Omental fat pad (tissue), 4 donors: ENCODE results near the gene RUFY3. TPM values are rescaled to one million over a fixed set of nuclear protein-coding genes. Genes with fewer than 3 reads are reported as not detected.
"Not testable (repeated sequence)": the region's sequence is repeated elsewhere in the genome, so short reads cannot be mapped to it uniquely, and the experiment has no call there.

ENCODE experiments used
- ATAC-seq: fragments of 150-250 bp; one replicate; pipeline ENCODE4 v1.9.1; 2016; ENCODE audit warnings: mild to moderate bottlenecking, moderate library complexity; ENCODE audit not compliant: low FRiP score
- DNase-seq: peaks from one replicate; pipeline ENCODE4 v3.0.0-alpha.2; 2019; ENCODE audit warnings: low spot score
- total RNA-seq, 4 donors: library from RNA; depleted of rRNA; stranded (reverse); fragments of >200 nt; gene quantifications; one replicate each; pipeline ENCODE4 v1.1.0, GENCODE V29; 2016
- TF ChIP-seq, protein P1 (sequence below), 3 donors: fragments of 450-650 bp; IDR thresholded peaks; one replicate each; pipeline ENCODE4 v1.5.1; 2016 to 2017; ENCODE audit warnings: antibody characterized with exemption in 3 of 3, mild to moderate bottlenecking in 3 of 3, moderate library complexity in 2 of 3

The RUFY3 gene
- total RNA-seq, 4 donors from 2014 or later: 34.2 to 92.8 (median 64.0) TPM

DNA sequence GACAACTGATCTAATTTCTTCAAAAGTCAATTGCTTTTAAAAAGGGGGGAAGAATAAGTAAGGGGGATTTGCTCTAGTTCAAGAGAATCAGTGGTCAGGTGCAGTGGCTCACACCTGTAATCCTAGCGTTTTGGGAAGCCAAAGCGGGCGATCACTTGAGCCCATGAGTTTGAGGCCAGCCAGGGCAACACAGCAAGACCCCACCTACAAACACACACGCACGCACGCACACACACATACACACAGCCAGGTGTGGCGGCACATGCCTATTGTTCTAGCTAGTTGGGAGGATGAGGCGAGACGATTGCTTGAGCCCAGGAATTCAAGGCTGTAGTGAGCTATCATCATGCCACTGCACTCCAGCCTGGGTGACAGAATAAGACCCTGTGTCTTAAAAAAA is 108.3 kb downstream of the RUFY3 start:
- TF ChIP-seq, protein P1, sequence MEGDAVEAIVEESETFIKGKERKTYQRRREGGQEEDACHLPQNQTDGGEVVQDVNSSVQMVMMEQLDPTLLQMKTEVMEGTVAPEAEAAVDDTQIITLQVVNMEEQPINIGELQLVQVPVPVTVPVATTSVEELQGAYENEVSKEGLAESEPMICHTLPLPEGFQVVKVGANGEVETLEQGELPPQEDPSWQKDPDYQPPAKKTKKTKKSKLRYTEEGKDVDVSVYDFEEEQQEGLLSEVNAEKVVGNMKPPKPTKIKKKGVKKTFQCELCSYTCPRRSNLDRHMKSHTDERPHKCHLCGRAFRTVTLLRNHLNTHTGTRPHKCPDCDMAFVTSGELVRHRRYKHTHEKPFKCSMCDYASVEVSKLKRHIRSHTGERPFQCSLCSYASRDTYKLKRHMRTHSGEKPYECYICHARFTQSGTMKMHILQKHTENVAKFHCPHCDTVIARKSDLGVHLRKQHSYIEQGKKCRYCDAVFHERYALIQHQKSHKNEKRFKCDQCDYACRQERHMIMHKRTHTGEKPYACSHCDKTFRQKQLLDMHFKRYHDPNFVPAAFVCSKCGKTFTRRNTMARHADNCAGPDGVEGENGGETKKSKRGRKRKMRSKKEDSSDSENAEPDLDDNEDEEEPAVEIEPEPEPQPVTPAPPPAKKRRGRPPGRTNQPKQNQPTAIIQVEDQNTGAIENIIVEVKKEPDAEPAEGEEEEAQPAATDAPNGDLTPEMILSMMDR (IDR thresholded peaks at IDR 0.05): no peak
- DNase-seq (no peak), ATAC-seq (no peak)

DNA sequence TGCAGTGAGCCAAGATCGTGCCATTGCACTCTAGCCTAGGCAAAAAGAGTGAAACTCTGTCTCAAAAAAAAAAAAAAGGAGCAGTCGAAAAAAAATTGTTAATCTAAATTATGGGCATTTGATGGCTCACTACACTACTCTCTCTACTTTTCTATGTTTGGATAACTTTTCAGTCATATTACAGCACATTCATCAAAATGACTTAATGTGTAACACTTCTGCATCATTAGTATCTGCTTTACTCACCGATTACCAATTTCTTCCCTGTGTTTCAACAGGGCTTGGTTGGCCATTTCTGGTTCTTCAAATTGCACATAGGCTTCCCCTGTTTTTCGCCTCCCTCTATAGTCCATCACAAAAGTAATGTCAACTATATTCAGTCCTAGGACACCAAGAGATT is 109.5 kb downstream of the RUFY3 start:
- TF ChIP-seq, protein P1 (IDR thresholded peaks at IDR 0.05): no peak
- ATAC-seq (no peak), DNase-seq (no peak)

- TF ChIP-seq, protein P1 (IDR thresholded peaks at IDR 0.05): no peak
- DNase-seq (no peak), ATAC-seq (no peak)
Observed at GRCh38 chr4:70833675-70834074, 111.9 kb downstream of the RUFY3 start.

DNA sequence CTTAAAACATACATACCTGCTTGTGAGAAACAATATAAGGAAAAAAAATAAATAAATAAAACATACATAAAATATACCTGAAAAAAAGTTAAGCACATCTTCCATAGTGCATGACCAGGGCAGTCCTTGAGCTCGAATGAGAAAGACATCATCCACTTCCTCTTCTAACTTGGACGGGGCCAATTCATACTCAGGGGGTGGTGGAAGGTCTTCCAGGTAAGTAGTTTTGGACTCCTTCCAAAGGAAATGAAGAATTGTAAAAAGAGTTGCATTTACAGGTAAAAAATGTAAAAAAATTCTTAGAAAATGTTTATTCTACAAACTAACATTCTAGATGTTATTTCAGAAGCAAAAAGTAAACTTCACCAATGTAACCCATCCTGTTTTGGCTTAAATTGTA is 114.3 kb downstream of the RUFY3 start:
- no peak for ATAC-seq
- TF ChIP-seq, protein P1 (IDR thresholded peaks at IDR 0.05): no peak
- DNase-seq: no peak

- ATAC-seq (no peak), DNase-seq (no peak)
- TF ChIP-seq, protein P1 (IDR thresholded peaks at IDR 0.05): no peak
Observed at GRCh38 chr4:70838204-70838603, 116.4 kb downstream of the RUFY3 start.

- DNase-seq (peak; percentile 28), ATAC-seq (peak; percentile 82)
- TF ChIP-seq, protein P1 (IDR thresholded peaks at IDR 0.05): no peak
Observed at GRCh38 chr4:70838666-70839588, 117.2 kb downstream of the RUFY3 start.

- ATAC-seq (peak; percentile 96), DNase-seq (peak; percentile 74)
- TF ChIP-seq, protein P1 (IDR thresholded peaks at IDR 0.05): no peak
Observed at GRCh38 chr4:70839589-70840093, 117.9 kb downstream of the RUFY3 start, which contains the start of gene GRSF1. Gene GRSF1, minus strand, starts transcription at chr4:70839890. Its CDS starts 63 bp downstream, at chr4:70839827.

GRCh38 chr4:70840137-70840536 is 118.4 kb downstream of the RUFY3 start:
- ATAC-seq: not testable (repeated sequence)
- peak; percentile 23 for DNase-seq

DNA sequence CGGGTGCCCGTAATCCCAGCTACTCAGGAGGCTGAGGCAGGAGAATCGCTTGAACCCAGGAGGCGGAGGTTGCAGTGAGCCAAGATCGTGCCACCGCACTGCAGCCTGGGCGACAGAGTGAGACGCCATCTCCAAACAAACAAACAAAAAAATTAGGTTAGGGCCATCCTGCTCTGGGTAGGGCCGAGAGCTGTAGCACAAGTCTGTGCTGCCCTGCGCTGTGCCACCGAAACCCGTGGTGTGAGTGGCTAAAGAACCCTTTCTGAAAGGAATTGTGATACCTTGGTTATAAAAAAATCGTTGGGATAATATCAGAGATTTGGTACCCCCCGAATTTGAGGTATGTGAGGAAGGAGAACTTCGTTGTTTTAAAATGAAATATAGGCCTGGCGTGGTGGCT is 118.9 kb downstream of the RUFY3 start:
- DNase-seq: not testable (repeated sequence)

More for the DNA sequence above, 118.9 kb downstream of the RUFY3 start:
- ATAC-seq: not testable (repeated sequence)
